ENCODE measurements around the gene CTXND2. TPM values are rescaled to one million over a fixed set of nuclear protein-coding genes. Genes with fewer than 3 reads are reported as not detected.
"Not testable (repeated sequence)": the region's sequence is repeated elsewhere in the genome, so short reads cannot be mapped to it uniquely, and the experiment has no call there.

CTXND2 gene
- total RNA-seq (2014; rRNA removed; shearing (Covaris generic); ENCODE audit: low replicate concordance), result not detected in 2 replicates

DNA sequence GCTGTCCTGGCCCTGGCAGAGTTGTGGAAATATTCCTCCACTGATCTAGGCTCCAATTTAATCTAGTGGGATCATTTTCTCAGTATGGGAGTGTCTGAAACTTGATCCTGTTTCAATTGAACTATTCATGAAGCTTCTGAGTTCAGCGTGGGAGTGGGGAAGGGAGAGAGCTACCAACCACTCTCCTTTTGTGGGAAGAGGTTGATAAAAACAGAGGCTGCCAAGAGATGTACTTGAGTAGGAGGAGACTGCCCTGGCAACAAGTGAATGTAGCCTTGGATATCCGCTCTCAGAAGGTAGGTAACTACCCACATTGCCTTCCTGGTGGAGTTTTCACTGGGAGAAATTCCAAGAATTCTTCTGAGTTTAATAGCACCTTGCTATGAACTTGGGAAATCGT lies at the start of gene CTXND2:
Gene CTXND2, plus strand, starts transcription at position 119 of the 400 bp plus-strand sequence. CDS start 25,179 bp downstream, outside the sequence.
- Histone ChIP-seq H3K36me3 (no peaks in the 10 kb centered on the region), H3K9me3 (no peaks in the 10 kb centered on the region), H3K4me3 (no peak within 1 kb of the TSS), H3K27me3 (no peaks in the 10 kb centered on the region)
- no peak for DNase-seq

DNA sequence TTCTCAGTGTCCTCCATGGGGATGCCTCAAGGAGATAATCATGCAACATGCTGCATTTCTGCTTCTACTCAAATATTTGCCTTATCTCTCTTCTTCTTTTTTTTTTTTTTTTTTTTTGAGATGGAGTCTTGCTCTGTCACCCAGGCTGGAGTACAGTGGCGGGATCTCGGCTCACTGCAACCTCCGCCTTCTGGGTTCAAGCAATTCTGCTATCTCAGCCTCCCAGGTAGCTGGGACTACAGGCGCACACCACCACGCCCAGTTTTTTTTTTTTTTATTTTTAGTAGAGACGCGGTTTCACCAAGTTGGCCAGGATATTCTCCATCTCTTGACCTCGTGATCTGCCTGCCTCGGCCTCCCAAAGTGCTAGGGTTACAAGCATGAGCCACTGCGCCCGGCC lies 46.1 kb upstream of the CTXND2 start:
- not testable (repeated sequence) for H3K27me3 ChIP-seq, DNase-seq, H3K9me3 ChIP-seq, H3K4me3 ChIP-seq
- peaks cover 48% of the 10 kb centered on the region for H3K36me3 ChIP-seq

DNA sequence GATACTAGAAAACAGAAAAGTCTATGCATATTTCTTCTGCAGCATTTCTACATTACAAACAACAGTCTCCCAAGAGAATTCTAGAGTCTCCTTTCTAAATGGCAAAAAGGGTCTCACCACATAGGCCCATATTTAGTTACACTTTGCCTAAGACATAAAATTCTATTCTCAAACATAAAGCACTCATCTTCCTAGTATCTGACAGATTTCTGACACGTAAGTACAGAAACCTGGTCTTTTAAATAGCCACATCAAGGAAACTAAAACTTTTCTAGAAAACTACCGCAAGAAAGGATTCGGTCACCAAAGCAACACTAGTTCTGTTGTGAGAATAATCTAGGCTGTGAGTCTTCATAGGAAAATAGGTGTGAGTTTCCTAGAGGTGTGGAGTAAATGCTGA lies 45.3 kb upstream of the CTXND2 start:
- H3K4me3 ChIP-seq, result no peak overlapping the region
- no peak for DNase-seq
- H3K36me3 ChIP-seq, result peaks cover 47% of the 10 kb centered on the region
- H3K27me3 ChIP-seq, result no peaks in the 10 kb centered on the region
- no peaks in the 10 kb centered on the region for H3K9me3 ChIP-seq

DNA sequence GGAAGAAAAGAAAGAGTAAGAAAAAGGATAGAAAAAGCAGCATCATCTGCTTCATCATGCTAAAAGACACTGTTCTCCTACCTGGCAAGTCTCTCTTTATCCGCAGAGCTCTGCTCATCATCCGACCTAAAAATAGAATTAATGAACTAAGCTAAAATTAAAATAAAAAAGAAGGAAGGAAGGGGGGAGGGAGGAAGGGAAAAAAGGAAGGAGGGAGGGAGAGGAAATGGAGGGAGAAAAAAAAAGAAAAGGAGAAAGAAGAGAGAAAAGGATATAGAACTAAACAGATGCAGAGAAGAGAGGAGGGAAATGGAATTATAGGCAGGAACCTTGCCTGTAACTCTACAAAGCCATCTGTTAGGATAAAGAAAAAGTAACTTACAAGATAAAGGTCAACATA lies 44.6 kb upstream of the CTXND2 start:
- no peaks in the 10 kb centered on the region for H3K27me3 ChIP-seq
- H3K9me3 ChIP-seq, result no peaks in the 10 kb centered on the region
- H3K4me3 ChIP-seq, result no peak overlapping the region
- no peak for DNase-seq
- H3K36me3 ChIP-seq, result peaks cover 44% of the 10 kb centered on the region

DNA sequence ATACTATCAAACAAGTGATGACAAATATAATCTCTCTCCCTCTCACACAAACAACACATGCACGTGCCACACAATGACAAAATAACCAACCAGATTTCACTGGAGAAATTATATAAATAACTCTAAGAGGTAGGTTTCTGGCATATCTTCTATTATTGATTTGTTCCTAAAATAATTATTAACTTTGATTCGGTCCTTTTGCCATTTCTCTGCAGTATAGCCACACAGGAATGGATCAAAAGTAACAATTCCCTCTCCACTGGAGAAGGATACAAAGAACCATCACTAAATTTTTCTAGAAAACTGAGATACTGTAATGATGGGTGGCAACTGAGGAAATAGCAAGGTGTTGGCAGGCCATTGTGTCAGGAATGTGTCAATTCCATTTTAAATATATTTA lies 44.0 kb upstream of the CTXND2 start:
- DNase-seq, result no peak
- H3K4me3 ChIP-seq, result no peak overlapping the region
- H3K9me3 ChIP-seq, result no peaks in the 10 kb centered on the region
- no peaks in the 10 kb centered on the region for H3K27me3 ChIP-seq
- peaks cover 49% of the 10 kb centered on the region for H3K36me3 ChIP-seq

DNA sequence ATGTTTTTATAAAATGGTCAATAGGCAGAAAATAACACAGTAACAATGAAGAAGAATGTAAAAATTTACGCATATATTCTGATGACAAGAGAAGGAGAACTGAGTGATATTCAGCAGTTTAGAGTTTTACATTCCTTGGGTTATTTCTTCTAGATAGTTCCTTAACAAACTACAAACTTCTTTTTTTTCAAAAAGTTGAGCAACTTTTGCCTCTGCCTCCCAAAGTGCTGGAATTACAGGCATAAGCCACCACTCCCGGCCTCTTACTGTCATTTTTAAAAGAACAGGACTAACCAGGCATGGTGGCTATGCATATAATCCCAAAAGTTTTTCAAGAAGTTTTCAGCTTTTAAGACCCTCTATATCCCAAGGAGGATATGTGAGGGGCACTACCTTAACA lies 43.5 kb upstream of the CTXND2 start:
- H3K36me3 ChIP-seq, result peaks cover 48% of the 10 kb centered on the region

DNA sequence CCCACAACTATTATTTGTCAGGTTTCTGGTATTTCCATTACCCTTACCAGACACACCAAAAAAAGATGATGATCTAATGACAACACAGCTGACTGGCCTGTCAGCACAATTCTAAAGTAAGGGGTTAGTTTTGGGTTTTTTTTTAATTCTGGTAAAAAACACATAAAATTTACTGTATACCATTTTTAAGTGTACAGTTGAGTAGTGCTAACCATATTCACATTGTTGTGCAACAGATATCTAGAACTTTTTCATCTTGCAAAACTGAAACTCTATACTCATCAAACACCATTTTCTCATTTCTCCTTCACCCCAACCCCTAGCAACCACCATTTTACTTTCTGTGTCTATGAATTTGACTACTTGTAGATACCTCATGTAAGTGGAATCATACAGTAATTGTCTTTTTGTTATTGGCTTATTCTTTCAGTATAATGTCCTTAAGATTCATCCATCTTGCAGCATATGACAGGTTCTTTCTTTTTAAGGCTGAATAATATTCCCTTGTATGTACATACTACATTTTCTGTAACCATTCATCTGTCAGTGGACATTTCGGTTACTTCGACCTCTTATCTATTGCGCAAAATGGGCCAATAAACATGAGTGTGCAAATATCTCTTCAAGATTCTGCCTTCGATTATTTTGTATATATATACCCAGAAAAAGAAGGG lies 40.3 kb upstream of the CTXND2 start:
- no peak for DNase-seq
- H3K9me3 ChIP-seq, result no peaks in the 10 kb centered on the region
- H3K4me3 ChIP-seq, result no peak overlapping the region
- peaks cover 38% of the 10 kb centered on the region for H3K36me3 ChIP-seq
- H3K27me3 ChIP-seq, result no peaks in the 10 kb centered on the region

More for the DNA sequence above, 43.5 kb upstream of the CTXND2 start:
- Histone ChIP-seq H3K27me3 (no peaks in the 10 kb centered on the region), H3K9me3 (no peaks in the 10 kb centered on the region), H3K4me3 (no peak overlapping the region)
- no peak for DNase-seq

DNA sequence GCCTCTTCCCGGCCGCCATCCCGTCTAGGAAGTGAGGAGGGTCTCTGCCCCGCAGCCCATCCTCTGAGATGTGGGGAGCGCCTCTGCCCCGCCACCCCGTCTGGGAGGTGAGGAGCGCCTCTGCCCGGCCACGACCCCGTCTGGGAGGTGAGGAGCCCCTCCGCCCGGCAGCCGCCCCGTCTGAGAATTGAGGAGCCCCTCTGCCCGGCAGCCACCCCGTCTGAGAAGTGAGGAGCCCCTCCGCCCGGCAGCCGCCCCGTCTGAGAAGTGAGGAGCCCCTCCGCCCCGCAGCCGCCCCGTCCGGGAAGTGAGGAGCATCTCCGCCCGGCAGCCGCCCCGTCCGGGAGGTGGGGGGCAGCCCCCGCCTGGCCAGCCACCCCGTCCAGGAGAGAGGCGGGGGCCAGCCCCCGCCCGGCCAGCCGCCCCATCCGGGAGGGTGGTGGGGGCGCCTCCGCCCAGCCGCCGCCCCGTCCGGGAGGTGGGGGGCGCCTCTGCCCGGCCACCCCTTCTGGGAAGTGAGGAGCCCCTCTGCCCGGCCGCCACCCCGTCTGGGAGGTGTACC lies 36.1 kb upstream of the CTXND2 start:
- H3K4me3 ChIP-seq, H3K9me3 ChIP-seq, H3K27me3 ChIP-seq, DNase-seq: not testable (repeated sequence)
- H3K36me3 ChIP-seq, result peaks cover 60% of the 10 kb centered on the region

DNA sequence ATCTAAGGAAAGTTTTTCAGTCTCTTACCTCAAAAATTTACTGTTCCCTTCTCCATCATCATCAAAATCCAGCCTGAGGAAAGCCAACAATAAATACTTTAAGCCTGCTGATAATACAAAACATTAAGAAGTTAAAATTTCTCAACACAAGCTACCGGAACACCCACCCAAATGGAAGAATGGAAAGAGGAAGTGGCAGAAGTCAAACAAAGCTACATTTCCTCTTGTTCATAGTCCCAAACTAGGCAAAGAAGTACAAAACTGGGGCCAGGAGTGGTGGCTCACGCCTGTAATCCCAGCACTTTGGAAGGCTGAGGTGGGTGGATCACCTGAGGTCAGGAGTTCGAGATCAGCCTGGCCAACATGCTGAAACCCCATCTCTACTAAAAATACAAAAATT lies 34.2 kb upstream of the CTXND2 start:
- not testable (repeated sequence) for DNase-seq, H3K27me3 ChIP-seq, H3K4me3 ChIP-seq

DNA sequence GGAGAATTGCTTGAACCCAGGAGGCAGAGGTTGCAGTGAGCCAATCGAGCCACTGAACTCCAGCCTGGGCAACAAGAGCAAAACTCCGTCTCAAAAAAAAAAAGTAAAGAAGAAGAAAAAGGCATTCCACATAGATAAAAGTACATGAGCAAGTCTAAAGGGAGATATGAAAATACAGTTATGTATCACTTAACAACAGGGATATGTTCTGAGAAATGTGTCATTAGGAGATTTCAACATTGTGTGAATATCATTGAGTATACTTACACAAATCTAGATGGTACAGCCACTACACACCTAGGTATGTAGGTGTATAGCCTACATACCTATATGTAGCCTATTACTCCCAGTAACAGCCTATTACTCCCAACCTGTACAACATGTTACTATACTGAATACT lies 23.2 kb upstream of the CTXND2 start:
- no peak for DNase-seq
- peaks cover 32% of the 10 kb centered on the region for H3K36me3 ChIP-seq
- H3K4me3 ChIP-seq, result no peak overlapping the region
- no peaks in the 10 kb centered on the region for H3K9me3 ChIP-seq
- H3K27me3 ChIP-seq, result no peaks in the 10 kb centered on the region

More for the DNA sequence above, 34.2 kb upstream of the CTXND2 start:
- H3K36me3 ChIP-seq, result peaks cover 71% of the 10 kb centered on the region
- not testable (repeated sequence) for H3K9me3 ChIP-seq

DNA sequence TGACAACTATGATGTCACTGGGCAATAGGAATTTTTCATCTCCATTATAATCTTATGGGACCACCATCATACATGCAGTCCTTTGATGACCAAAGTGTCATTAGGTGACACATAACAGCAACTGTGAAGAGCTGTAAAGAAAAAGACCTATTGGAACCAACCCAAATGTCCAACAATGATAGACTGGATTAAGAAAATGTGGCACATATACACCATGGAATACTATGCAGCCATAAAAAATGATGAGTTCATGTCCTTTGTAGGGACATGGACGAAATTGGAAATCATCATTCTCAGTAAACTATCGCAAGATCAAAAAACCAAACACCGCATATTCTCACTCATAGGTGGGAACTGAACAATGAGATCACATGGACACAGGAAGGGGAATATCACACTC lies 22.7 kb upstream of the CTXND2 start:
- peaks cover 32% of the 10 kb centered on the region for H3K36me3 ChIP-seq
- not testable (repeated sequence) for H3K9me3 ChIP-seq, H3K27me3 ChIP-seq, H3K4me3 ChIP-seq, DNase-seq

DNA sequence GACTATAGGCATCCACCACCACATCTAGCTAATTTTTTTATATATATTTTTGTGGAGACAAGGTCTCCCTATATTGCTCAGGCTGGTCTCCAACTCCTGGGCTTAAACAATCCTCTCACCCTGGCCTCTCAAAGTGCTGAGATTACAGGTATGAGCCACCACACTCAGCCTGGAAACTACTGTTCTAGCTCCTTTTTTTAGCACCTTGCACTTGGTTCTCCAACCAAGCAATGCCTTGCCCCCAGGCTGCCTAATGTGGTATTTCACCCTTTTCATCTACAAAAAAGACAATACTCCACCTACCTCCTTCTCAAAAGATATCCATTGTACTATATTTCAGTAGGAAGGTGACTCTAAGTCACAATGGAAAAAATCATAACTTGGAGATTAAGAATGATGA lies 17.3 kb upstream of the CTXND2 start:
- no peak for DNase-seq
- H3K36me3 ChIP-seq, result peaks cover 32% of the 10 kb centered on the region
- no peak overlapping the region for H3K4me3 ChIP-seq
- no peaks in the 10 kb centered on the region for H3K27me3 ChIP-seq
- H3K9me3 ChIP-seq, result no peaks in the 10 kb centered on the region

DNA sequence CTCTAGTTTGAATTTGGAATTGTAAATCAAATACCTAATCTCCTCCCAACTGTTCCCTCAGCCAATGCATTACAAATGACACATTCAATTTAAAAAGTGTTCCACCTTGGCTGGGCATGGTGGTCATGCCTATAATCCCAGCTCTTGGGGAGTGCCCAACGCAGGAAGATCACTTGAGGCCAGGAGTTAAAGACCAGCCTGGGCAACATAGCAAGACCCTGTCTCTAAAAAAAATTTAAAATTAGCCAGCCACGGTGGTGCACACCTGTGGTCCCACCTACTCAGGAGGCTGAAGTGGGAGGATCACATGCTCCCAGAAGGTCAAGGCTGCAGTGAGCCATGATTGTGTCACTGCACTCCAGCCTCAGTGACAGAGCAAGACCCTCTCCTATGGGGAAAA lies 14.4 kb upstream of the CTXND2 start:
- no peaks in the 10 kb centered on the region for H3K9me3 ChIP-seq
- H3K36me3 ChIP-seq, result peaks cover 29% of the 10 kb centered on the region
- no peak for DNase-seq
- no peak overlapping the region for H3K4me3 ChIP-seq
- H3K27me3 ChIP-seq, result no peaks in the 10 kb centered on the region

DNA sequence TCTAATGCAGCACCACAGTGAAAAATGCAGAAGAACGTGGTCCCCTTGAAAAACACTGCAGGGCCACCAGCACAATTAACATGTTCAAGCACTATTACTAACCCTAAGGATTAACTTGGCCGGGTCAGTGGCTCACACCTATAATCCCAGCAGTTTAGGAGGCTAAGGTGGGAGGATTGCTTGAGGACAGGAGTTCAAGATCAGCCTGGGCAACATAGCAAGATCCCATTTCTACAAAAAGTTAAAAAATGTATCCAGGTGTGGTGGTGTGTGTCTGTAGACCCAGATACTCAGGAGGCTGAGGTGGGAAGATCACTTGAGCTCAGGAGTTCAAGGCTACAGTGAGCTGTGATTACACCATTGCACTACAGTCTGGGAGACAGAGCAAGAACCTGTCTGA lies 13.4 kb upstream of the CTXND2 start:
- H3K4me3 ChIP-seq, result no peak overlapping the region
- H3K27me3 ChIP-seq, result no peaks in the 10 kb centered on the region
- DNase-seq, result no peak
- H3K9me3 ChIP-seq, result no peaks in the 10 kb centered on the region
- peaks cover 21% of the 10 kb centered on the region for H3K36me3 ChIP-seq

DNA sequence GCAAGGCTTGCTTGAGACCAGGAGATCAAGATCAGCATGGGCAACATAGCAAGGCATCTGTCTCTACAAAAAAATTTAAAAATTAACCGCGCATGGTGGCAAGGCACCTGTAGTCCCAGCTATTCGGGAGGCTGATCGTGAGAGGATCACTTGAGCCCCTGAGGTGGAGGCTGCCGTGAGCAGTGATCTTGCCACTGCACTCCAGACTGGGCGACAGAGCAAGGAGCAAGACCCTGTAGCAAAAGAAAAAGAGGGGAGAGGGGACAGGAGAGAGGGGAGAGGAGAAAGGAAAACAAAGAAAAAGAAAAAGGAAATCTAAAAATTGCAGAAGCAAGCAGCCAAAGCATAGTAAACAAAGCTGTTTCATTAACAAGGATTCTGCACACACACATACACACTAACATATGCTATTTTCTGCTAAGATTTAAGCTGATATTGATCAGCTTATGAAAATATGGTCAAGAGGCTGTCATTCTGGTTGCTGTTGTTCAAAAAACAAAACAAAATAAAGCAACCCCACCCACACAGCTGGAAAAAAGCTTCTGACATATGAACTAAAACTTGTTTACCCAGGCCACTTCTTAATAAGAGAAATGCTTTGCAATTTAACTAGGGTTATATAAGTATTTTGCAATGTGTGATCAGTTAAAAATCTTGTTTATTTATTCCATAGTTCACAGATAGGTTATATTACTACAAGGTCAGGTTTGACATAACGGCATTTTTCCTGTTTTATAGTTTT lies 12.3 kb upstream of the CTXND2 start:
- no peak for DNase-seq
- Histone ChIP-seq H3K36me3 (peaks cover 21% of the 10 kb centered on the region), H3K4me3 (peak overlapping the region; percentile 72), H3K9me3 (no peaks in the 10 kb centered on the region), H3K27me3 (no peaks in the 10 kb centered on the region)

DNA sequence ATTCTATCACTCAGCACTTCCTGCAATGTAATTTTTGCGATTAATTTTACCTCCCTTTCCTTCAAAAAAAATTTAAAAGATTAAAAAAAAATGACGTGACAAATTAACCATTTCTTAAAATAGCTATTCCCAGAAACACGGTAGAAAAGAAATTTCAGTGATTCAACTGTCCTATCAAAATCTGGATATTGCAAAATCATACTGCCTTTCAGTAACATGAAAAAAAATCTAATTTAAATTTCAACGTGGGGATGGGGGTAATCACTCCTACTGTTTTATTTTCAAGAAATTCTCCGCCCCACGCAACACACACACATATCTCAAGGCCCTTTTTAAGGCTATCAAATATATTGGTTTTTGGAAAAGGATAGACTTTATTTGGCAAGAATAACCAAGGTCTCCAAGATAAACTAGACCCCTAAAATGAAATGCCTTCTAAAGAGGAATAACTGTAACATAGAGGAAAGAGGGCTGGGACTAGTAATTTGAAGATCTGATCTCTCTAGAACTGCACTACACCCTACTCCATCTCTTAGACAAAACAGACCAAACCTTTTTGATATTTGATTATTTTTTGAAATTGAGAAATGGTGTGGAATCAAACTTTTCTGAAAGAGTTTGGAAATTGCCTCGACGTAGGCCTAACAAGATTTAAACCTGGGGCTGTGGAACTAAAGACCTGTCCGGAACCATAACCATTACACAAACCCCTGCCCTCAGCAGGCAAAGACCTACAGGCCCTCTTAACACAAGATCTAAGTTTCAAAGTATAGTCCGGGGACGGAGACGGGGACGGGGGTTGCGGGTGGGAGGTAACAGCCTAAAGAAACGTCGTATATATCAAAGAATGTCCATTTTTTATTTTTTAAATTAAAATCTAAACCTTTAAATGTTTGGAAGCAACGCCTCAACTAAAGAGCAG lies 11.5 kb upstream of the CTXND2 start:
- H3K4me3 ChIP-seq, result peak overlapping the region; percentile 72
- peaks cover 19% of the 10 kb centered on the region for H3K36me3 ChIP-seq
- H3K9me3 ChIP-seq, result no peaks in the 10 kb centered on the region
- peak; percentile 9 for DNase-seq
- H3K27me3 ChIP-seq, result no peaks in the 10 kb centered on the region

DNA sequence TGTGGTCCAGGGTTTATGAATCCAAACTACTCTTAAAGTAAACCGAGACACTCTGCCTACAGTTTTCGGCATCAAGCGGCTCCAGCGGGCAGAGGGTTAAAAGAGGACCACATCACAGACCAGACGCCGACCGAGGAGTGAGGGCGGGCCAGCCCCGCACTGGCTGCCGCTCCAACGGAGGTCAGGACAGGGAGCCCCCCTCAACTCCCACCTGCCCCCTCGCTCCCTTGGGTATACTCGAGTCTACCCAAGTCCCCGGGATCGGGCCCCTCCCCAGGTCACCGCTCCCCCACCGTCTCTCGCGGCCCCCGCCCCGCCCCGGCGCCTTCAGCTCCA lies 10.8 kb upstream of the CTXND2 start:
- Histone ChIP-seq H3K36me3 (peaks cover 16% of the 10 kb centered on the region), H3K9me3 (no peaks in the 10 kb centered on the region), H3K4me3 (peak overlapping the region; percentile 72), H3K27me3 (no peaks in the 10 kb centered on the region)
- DNase-seq, result no peak
